K562 (cell line): ENCODE data around the gene PAK1IP1. TPM values are rescaled to one million over a fixed set of nuclear protein-coding genes. Genes with fewer than 3 reads are reported as not detected.

ENCODE experiments used
- ARID2 ChIP-seq: fragments of 450-650 bp; IDR thresholded peaks from 2 replicates; pipeline ENCODE4 v1.6.1; 2017; ENCODE audit warnings: antibody characterized with exemption, mild to moderate bottlenecking
- CREB3 ChIP-seq: fragments of 450-650 bp; conservative IDR thresholded peaks from 2 replicates; pipeline ENCODE4 v1.6.1; 2016; ENCODE audit warnings: missing genetic modification characterization, low read depth, mild to moderate bottlenecking, missing compliant biosample characterization, moderate library complexity
- CSDE1 ChIP-seq, 2 experiments: fragments of 450-650 bp; IDR thresholded peaks; 2 replicates each; pipeline ENCODE4 v1.6.1; 2016; ENCODE audit warnings: mild to moderate bottlenecking in 1 of 2
- ERF ChIP-seq: fragments of 450-650 bp; formaldehyde crosslinking; IDR thresholded peaks from 2 replicates; pipeline ENCODE4 v1.4.0; 2020; ENCODE audit warnings: mild to moderate bottlenecking, mixed read lengths
- FOXK2 ChIP-seq, 2 experiments: fragments of 450-650 bp; IDR thresholded peaks in 1 of 2; conservative IDR thresholded peaks in 1 of 2; 2 replicates each; pipeline ENCODE4 v1.6.1; 2016; ENCODE audit warnings: low read depth in 2 of 2, mild to moderate bottlenecking in 1 of 2
- FOXM1 ChIP-seq, 2 experiments: fragments of 450-650 bp in 1 of 2; sonication (generic) in 1 of 2; formaldehyde crosslinking in 1 of 2; IDR thresholded peaks; 2 replicates each; pipeline versions ENCODE4 v1.6.1 to v1.9.0; 2017 to 2022; ENCODE audit warnings: low read depth in 2 of 2, mild to moderate bottlenecking in 2 of 2, missing genetic modification reagents in 1 of 2, moderate library complexity in 1 of 2
- GMEB1 ChIP-seq: fragments of 250-450 bp; sonication (Bioruptor Pico); IDR thresholded peaks from 2 replicates; pipeline ENCODE4 v1.4.0; 2020; ENCODE audit warnings: mild to moderate bottlenecking
- ILK ChIP-seq: fragments of 450-650 bp; IDR thresholded peaks from 2 replicates; pipeline ENCODE4 v1.6.1; 2016; ENCODE audit warnings: missing genetic modification characterization, low read depth, mild to moderate bottlenecking, missing compliant biosample characterization, moderate library complexity, borderline replicate concordance
- KDM5B ChIP-seq: fragments of 200-600 bp; sonication (generic); IDR thresholded peaks from 2 replicates; pipeline ENCODE4 v1.6.1; 2012; ENCODE audit warnings: low read depth, mild to moderate bottlenecking, moderate library complexity, low read length, control low read depth, inconsistent platforms; ENCODE audit not compliant: insufficient replicate concordance
- MAFK ChIP-seq: IDR thresholded peaks from 2 replicates; pipeline ENCODE4 v1.6.1; 2011; ENCODE audit warnings: low read length, improper control_type of control experiment
- MCM2 ChIP-seq: fragments of 450-650 bp; IDR thresholded peaks from 2 replicates; pipeline ENCODE4 v1.6.1; 2017; ENCODE audit warnings: low read depth, mild to moderate bottlenecking
- MTA3 ChIP-seq: fragments of 450-650 bp; formaldehyde crosslinking; IDR thresholded peaks from 2 replicates; pipeline ENCODE4 v1.6.1; 2017; ENCODE audit warnings: mild to moderate bottlenecking, borderline replicate concordance
- MXI1 ChIP-seq: IDR thresholded peaks from 2 replicates; pipeline ENCODE4 v1.6.1; 2011; ENCODE audit warnings: low read depth, mild to moderate bottlenecking, improper control_type of control experiment, low read length
- NKRF ChIP-seq: fragments of 450-650 bp; IDR thresholded peaks from 2 replicates; pipeline ENCODE4 v1.6.1; 2016; ENCODE audit warnings: borderline replicate concordance
- OTX1 ChIP-seq: fragments of 450-650 bp; formaldehyde crosslinking; IDR thresholded peaks from 2 replicates; pipeline ENCODE4 v1.4.0; 2022; ENCODE audit warnings: mild to moderate bottlenecking
- PPARD ChIP-seq: fragments of 250-450 bp; sonication (Bioruptor Pico); IDR thresholded peaks from 2 replicates; pipeline ENCODE4 v1.8.0; 2022; ENCODE audit warnings: inconsistent platforms, mild to moderate bottlenecking, moderate library complexity
- RBBP5 ChIP-seq: fragments of 200-600 bp; sonication (generic); IDR thresholded peaks from 2 replicates; pipeline ENCODE4 v1.6.1; 2012; ENCODE audit warnings: borderline replicate concordance, mild to moderate bottlenecking, low read length, control low read depth, inconsistent platforms; ENCODE audit not compliant: insufficient read depth, poor library complexity, severe bottlenecking
- SIRT6 ChIP-seq: IDR thresholded peaks from one replicate; pipeline ENCODE4 v1.6.1; 2012; ENCODE audit warnings: low read depth, mild to moderate bottlenecking, control low read depth, inconsistent platforms, low read length, moderate library complexity
- ZKSCAN8 ChIP-seq: fragments of 200-800 bp; sonication (Bioruptor generic); IDR thresholded peaks from 2 replicates; pipeline ENCODE4 v1.6.1; 2016; ENCODE audit warnings: missing genetic modification characterization, missing compliant biosample characterization
- ZNF165 ChIP-seq: fragments of 250-450 bp; sonication (Bioruptor Pico); IDR thresholded peaks from 2 replicates; pipeline ENCODE4 v1.4.0; 2020; ENCODE audit warnings: borderline replicate concordance
- ZNF24 ChIP-seq: fragments of 450-650 bp; IDR thresholded peaks from 2 replicates; pipeline ENCODE4 v1.6.1; 2016
- ZNF511 ChIP-seq: sonication (generic); formaldehyde crosslinking; IDR thresholded peaks from 2 replicates; pipeline ENCODE4 v1.8.0; 2022; ENCODE audit warnings: mild to moderate bottlenecking, missing genetic modification reagents
- ZNF717 ChIP-seq: fragments of 250-450 bp; sonication (Bioruptor Pico); IDR thresholded peaks from 2 replicates; pipeline ENCODE4 v1.5.0; 2021
- polyA plus RNA-seq, 8 experiments: library from polyadenylated mRNA; depleted of rRNA in 4 of 8; stranded (reverse) in 5 of 8; unstranded in 3 of 8; fragments of >200 nt; fragmentation: Nextera tagmentation in 2 of 8; fragmentation: Illumina TruSeq in 1 of 8; extraction: Ambion mirVana in 2 of 8; extraction: Trizol in 1 of 8; gene quantifications; 2 replicates each; pipeline versions ENCODE4 v1.2.1 to v1.2.3, GENCODE V29; 2011 to 2014; ENCODE audit warnings: inconsistent platforms in 1 of 8, missing spikeins in 1 of 8
- total RNA-seq, 7 experiments: library from RNA; depleted of rRNA in 6 of 7; stranded (reverse); fragments of >200 nt in 6 of 7; fragmentation: Illumina TruSeq in 2 of 7; extraction: Trizol in 2 of 7; gene quantifications; 2 replicates each; pipeline versions ENCODE4 v1.2.1 to v1.2.3, GENCODE V29; 2011 to 2021; ENCODE audit warnings: low replicate concordance in 1 of 7

PAK1IP1 gene
- total and polyA plus RNA-seq, 9 of the 15 experiments (the other 6 are each of a cell fraction or from before 2014, with no cell fraction given), result 50.0 to 200 (median 87.0) TPM

- TF ChIP-seq ZNF511 (CRISPR knock-in tag) (peak; percentile 91), CREB3 (tag) (no peak), RBBP5 (peak; percentile 88), ZNF717 (CRISPR knock-in tag) (no peak), GMEB1 (CRISPR knock-in tag) (peak; percentile 91), MCM2 (no peak), ILK (tag) (no peak), NKRF (0 out of 2 replicates have a peak, but pooled peaks have one; percentile 64), FOXK2 (conservative IDR thresholded peaks at IDR 0.05 in 1 of 2, IDR thresholded peaks at IDR 0.05 in 1 of 2; ENCODE audit: low read depth in 2 of 2) (peak in 1 of 2 experiments; percentile 65; a peak in 1 of 4 replicates), OTX1 (CRISPR knock-in tag) (0 out of 2 replicates have a peak, but pooled peaks have one; percentile 39), MXI1 (peak; percentile 60; the same call in 1 of the 2 replicates), KDM5B (peak; percentile 90), ZKSCAN8 (CRISPR knock-in tag) (no peak), ERF (CRISPR knock-in tag) (0 out of 2 replicates have a peak, but pooled peaks have one; percentile 28), MAFK (no peak), FOXM1 (IDR thresholded peaks at IDR 0.05; ENCODE audit: low read depth) (peak; percentile 72; the same call in 1 of the 2 replicates), FOXM1 (CRISPR knock-in tag; IDR thresholded peaks at IDR 0.05; ENCODE audit: low read depth) (no peak), SIRT6 (no peak), PPARD (no peak), ZNF165 (no peak), ZNF24 (no peak; the same call in 1 of the 2 replicates), ARID2 (no peak), MTA3 (peak; percentile 49), CSDE1 (IDR thresholded peaks at IDR 0.05) (no peak)
These were observed 52.6 kb downstream of the PAK1IP1 start, which contains the start of gene TMEM14B (continued) for GRCh38 chr6:10747251-10747972.
